H1 (cell line): Measurements from ENCODE around the gene CNTNAP1. TPM values are rescaled to one million over a fixed set of nuclear protein-coding genes. Genes with fewer than 3 reads are reported as not detected.

ENCODE experiments used
- CTCF ChIA-PET: fragments of 300-600 bp; sonication (Branson Sonifier 250); formaldehyde crosslinking; loops from one replicate; lab custom pipeline; 2021; ENCODE audit not compliant: partially characterized antibody; lab: Charles Lee
- POLR2A ChIA-PET: fragments of 300-600 bp; sonication (Branson Sonifier 250); formaldehyde crosslinking; loops from one replicate; lab custom pipeline; 2021; ENCODE audit warnings: inconsistent platforms; ENCODE audit not compliant: partially characterized antibody; lab: Charles Lee
- DNase-seq, 2 experiments: peaks; one replicate each; pipeline versions ENCODE4 v3.0.0 to v3.0.0-alpha.2; 2010 to 2022; ENCODE audit warnings: low spot score in 2 of 2, low read depth in 1 of 2, mixed read lengths in 1 of 2
- FAIRE-seq: peaks from 2 replicates; lab custom pipeline; 2011; peaks lifted over from hg19 to GRCh38; lab: Jason Lieb, UNC
- H2AFZ ChIP-seq: 2 replicates; pipeline ENCODE4 v1.8.1; 2012; ENCODE audit warnings: low read length, inconsistent platforms
- H2AK5ac ChIP-seq: 2 replicates; pipeline ENCODE4 v1.6.1; 2013; ENCODE audit warnings: low read depth, low read length
- H2BK120ac ChIP-seq: replicated peaks from 2 replicates; pipeline ENCODE3; 2013; ENCODE audit warnings: low read depth, low read length, inconsistent platforms
- H2BK12ac ChIP-seq: 2 replicates; pipeline ENCODE4 v1.6.1; 2013; ENCODE audit warnings: low read depth, low read length
- H2BK15ac ChIP-seq: 2 replicates; pipeline ENCODE4 v1.6.1; 2013; ENCODE audit warnings: low read length
- H2BK20ac ChIP-seq: 2 replicates; pipeline ENCODE4 v1.6.1; 2013; ENCODE audit warnings: low read length
- H2BK5ac ChIP-seq: 2 replicates; pipeline ENCODE4 v1.6.1; 2013; ENCODE audit warnings: low read depth, low read length
- H3K14ac ChIP-seq: 2 replicates; pipeline ENCODE4 v1.6.1; 2013; ENCODE audit warnings: inconsistent platforms; ENCODE audit not compliant: insufficient read length
- H3K18ac ChIP-seq: 2 replicates; pipeline ENCODE4 v1.6.1; 2013; ENCODE audit warnings: low read length; ENCODE audit errors: extremely low read depth
- H3K23ac ChIP-seq: 2 replicates; pipeline ENCODE4 v1.6.1; 2013; ENCODE audit warnings: inconsistent platforms; ENCODE audit not compliant: insufficient read length
- H3K23me2 ChIP-seq: 2 replicates; pipeline ENCODE4 v1.6.1; 2013; ENCODE audit warnings: low read depth, low read length
- H3K27ac ChIP-seq: 2 replicates; pipeline ENCODE4 v1.6.1; 2011; ENCODE audit warnings: low read depth, low read length, inconsistent platforms
- H3K27me3 ChIP-seq, 4 experiments: replicated peaks in 1 of 4; 1 replicate in 1 of 4; 2 replicates in 3 of 4; pipeline versions ENCODE4 v1.6.1 to v1.8.1; 2011 to 2013; ENCODE audit warnings: low read length in 3 of 4, mild to moderate bottlenecking in 3 of 4, inconsistent platforms in 2 of 4, mixed read lengths in 2 of 4, moderate library complexity in 1 of 4; ENCODE audit not compliant: control insufficient read depth in 3 of 4, insufficient read depth in 3 of 4; ENCODE audit errors: extremely low read depth in 1 of 4
- H3K36me3 ChIP-seq, 4 experiments: 2 replicates each; pipeline versions ENCODE4 v1.6.1 to v1.8.1; 2011 to 2013; ENCODE audit warnings: mild to moderate bottlenecking in 4 of 4, low read length in 3 of 4, moderate library complexity in 2 of 4, control low read depth in 1 of 4, inconsistent platforms in 1 of 4; ENCODE audit not compliant: insufficient read depth in 4 of 4, control insufficient read depth in 2 of 4
- H3K4ac ChIP-seq: replicated peaks from 2 replicates; pipeline ENCODE3; 2013; ENCODE audit warnings: low read length, low read depth, mixed read lengths, inconsistent platforms; ENCODE audit not compliant: insufficient read length
- H3K4me1 ChIP-seq, 4 experiments: replicated peaks in 1 of 4; 1 replicate in 1 of 4; 2 replicates in 3 of 4; pipeline versions ENCODE4 v1.6.1 to v1.8.1; 2011 to 2013; ENCODE audit warnings: low read length in 3 of 4, inconsistent platforms in 2 of 4, mixed read lengths in 1 of 4; ENCODE audit not compliant: insufficient read depth in 4 of 4, control insufficient read depth in 3 of 4
- H3K4me2 ChIP-seq, 2 experiments: 2 replicates each; pipeline versions ENCODE4 v1.6.1 to v1.8.1; 2011 to 2013; ENCODE audit warnings: low read depth in 2 of 2, low read length in 2 of 2, control low read depth in 1 of 2, inconsistent platforms in 1 of 2, mild to moderate bottlenecking in 1 of 2; ENCODE audit not compliant: insufficient read depth in 1 of 2
- H3K4me3 ChIP-seq, 4 experiments: fragments of 200-600, 300-600 bp in 1 of 4; sonication (generic), shearing (Covaris generic), sonication (Bioruptor Twin) in 1 of 4; 2 replicates each; pipeline versions ENCODE4 v1.5.1 to v1.8.1; 2011 to 2016; ENCODE audit warnings: low read length in 4 of 4, low read depth in 3 of 4, control low read depth in 2 of 4, inconsistent platforms in 2 of 4, mild to moderate bottlenecking in 2 of 4, mixed read lengths in 1 of 4, moderate library complexity in 1 of 4; ENCODE audit not compliant: insufficient read depth in 2 of 4; ENCODE audit errors: extremely low read depth in 1 of 4
- H3K56ac ChIP-seq: replicated peaks from 2 replicates; pipeline ENCODE3; 2013; ENCODE audit warnings: low read depth, mild to moderate bottlenecking, mixed read lengths, low read length, inconsistent platforms; ENCODE audit not compliant: insufficient read length
- H3K79me1 ChIP-seq: 2 replicates; pipeline ENCODE4 v1.6.1; 2013; ENCODE audit warnings: low read depth, low read length, control low read depth
- H3K79me2 ChIP-seq, 2 experiments: 2 replicates each; pipeline versions ENCODE4 v1.6.1 to v1.8.1; 2012 to 2013; ENCODE audit warnings: low read length in 2 of 2, mild to moderate bottlenecking in 2 of 2, inconsistent platforms in 1 of 2; ENCODE audit not compliant: insufficient read depth in 2 of 2, control insufficient read depth in 1 of 2
- H3K9ac ChIP-seq, 4 experiments: replicated peaks in 1 of 4; 1 replicate in 1 of 4; 2 replicates in 3 of 4; pipeline versions ENCODE4 v1.6.1 to v1.8.1; 2011 to 2013; ENCODE audit warnings: low read depth in 3 of 4, low read length in 3 of 4, control low read depth in 2 of 4, mild to moderate bottlenecking in 2 of 4, moderate library complexity in 2 of 4, inconsistent platforms in 1 of 4; ENCODE audit errors: extremely low read depth in 1 of 4
- H3K9me3 ChIP-seq, 2 experiments: 2 replicates each; pipeline versions ENCODE4 v1.6.1 to v1.8.1; 2012 to 2013; ENCODE audit warnings: mild to moderate bottlenecking in 2 of 2, moderate library complexity in 2 of 2, control low read depth in 1 of 2, inconsistent platforms in 1 of 2, low read depth in 1 of 2, low read length in 1 of 2, mixed read lengths in 1 of 2; ENCODE audit not compliant: insufficient read depth in 2 of 2
- H4K20me1 ChIP-seq, 2 experiments: replicated peaks in 1 of 2; 2 replicates each; pipeline versions ENCODE3 to v1.8.1; 2011 to 2013; ENCODE audit warnings: inconsistent platforms in 2 of 2, low read length in 2 of 2, mild to moderate bottlenecking in 1 of 2; ENCODE audit not compliant: insufficient read depth in 2 of 2, control insufficient read depth in 1 of 2
- H4K5ac ChIP-seq: 2 replicates; pipeline ENCODE4 v1.6.1; 2013; ENCODE audit warnings: low read length, low read depth, mixed read lengths, inconsistent platforms; ENCODE audit not compliant: insufficient read length
- H4K8ac ChIP-seq: 2 replicates; pipeline ENCODE4 v1.8.0; 2013; ENCODE audit warnings: mild to moderate bottlenecking, moderate library complexity, low read length, inconsistent platforms; ENCODE audit not compliant: insufficient read depth; ENCODE audit errors: extremely low read depth
- H4K91ac ChIP-seq: replicated peaks from 2 replicates; pipeline ENCODE3; 2013; ENCODE audit warnings: low read length, mixed read lengths, inconsistent platforms; ENCODE audit not compliant: insufficient read length
- CBX5 ChIP-seq: fragments of 300-800, 300-1000 bp; sonication (generic); IDR thresholded peaks from 2 replicates; pipeline ENCODE4 v1.7.1; 2016; ENCODE audit warnings: antibody characterized with exemption, low read length, low read depth
- GABPA ChIP-seq: IDR thresholded peaks from 2 replicates; pipeline ENCODE4 v1.6.1; 2011; ENCODE audit warnings: mild to moderate bottlenecking, low read length, moderate library complexity, borderline replicate concordance; ENCODE audit not compliant: insufficient read depth
- HDAC2 ChIP-seq, 2 experiments: fragments of 300-600 bp in 1 of 2; sonication (generic) in 1 of 2; IDR thresholded peaks; 2 replicates each; pipeline ENCODE4 v1.6.1; 2011 to 2012; ENCODE audit warnings: low read depth in 2 of 2, low read length in 2 of 2, mild to moderate bottlenecking in 2 of 2, moderate library complexity in 2 of 2, borderline replicate concordance in 1 of 2, inconsistent platforms in 1 of 2
- POLR2A ChIP-seq, 2 experiments: IDR thresholded peaks; 1 replicate in 1 of 2; 2 replicates in 1 of 2; pipeline ENCODE4 v1.6.1; 2011; ENCODE audit warnings: low read depth in 2 of 2, low read length in 2 of 2, mild to moderate bottlenecking in 2 of 2; ENCODE audit errors: control extremely low read depth in 1 of 2
- POLR2AphosphoS5 ChIP-seq: IDR thresholded peaks from 2 replicates; pipeline ENCODE4 v1.6.1; 2011; ENCODE audit warnings: low read depth, low read length
- SIRT6 ChIP-seq: IDR thresholded peaks from one replicate; pipeline ENCODE4 v1.7.1; 2012; ENCODE audit warnings: low read length, inconsistent platforms
- SP1 ChIP-seq: IDR thresholded peaks from 2 replicates; pipeline ENCODE4 v1.6.1; 2011; ENCODE audit warnings: low read depth, low read length
- SP2 ChIP-seq: IDR thresholded peaks from 2 replicates; pipeline ENCODE4 v1.6.1; 2012; ENCODE audit warnings: mild to moderate bottlenecking, low read length, inconsistent platforms
- SRF ChIP-seq: IDR thresholded peaks from 2 replicates; pipeline ENCODE4 v1.6.1; 2011; ENCODE audit warnings: mild to moderate bottlenecking, low read depth, low read length, moderate library complexity
- WGBS, 2 experiments: shearing (Covaris generic) in 1 of 2; methylation state at CpG; one replicate each; pipeline versions ENCODE4 v1.1.6 to v1.1.7; 2013 to 2015; ENCODE audit warnings: low lambda C conversion rate in 2 of 2, mixed read lengths in 2 of 2, inconsistent platforms in 1 of 2, low coverage in 1 of 2, missing lambda C conversion rate in 1 of 2; ENCODE audit not compliant: insufficient replicate concordance in 2 of 2, insufficient coverage in 1 of 2, insufficient read length in 1 of 2; ENCODE audit errors: extremely low coverage in 1 of 2, missing lambda C conversion rate in 1 of 2; 5-methylcytosine and 5-hydroxymethylcytosine counted together
- polyA plus RNA-seq, 7 experiments: library from polyadenylated mRNA; depleted of rRNA in 3 of 7; stranded (reverse) in 5 of 7; unstranded in 2 of 7; fragments of >200 nt in 5 of 7; fragments of 200-250 nt in 2 of 7; gene quantifications; 1 replicate in 5 of 7; 2 replicates in 1 of 7; 4 replicates in 1 of 7; pipeline versions ENCODE4 v1.2.1 to v1.2.3, GENCODE V29; 2011 to 2013; ENCODE audit warnings: missing spikeins in 2 of 7, mixed read lengths in 2 of 7
- total RNA-seq: library from RNA; stranded (reverse); fragmentation: NEBNext Ultra II Directional; extraction: Animal tissue kit (Norgen Biotek cat#: 25700); gene quantifications from 2 replicates; pipeline ENCODE4 v1.2.1, GENCODE V29; 2021
- TF ChIP-seq, protein P1 (sequence below), 3 experiments: IDR thresholded peaks; 1 replicate in 2 of 3; 2 replicates in 1 of 3; pipeline versions ENCODE4 v1.5.1 to v1.6.1; 2011; ENCODE audit warnings: low read length in 3 of 3, mild to moderate bottlenecking in 3 of 3, inconsistent platforms in 2 of 3, low read depth in 1 of 3, moderate library complexity in 1 of 3; ENCODE audit not compliant: insufficient read depth in 1 of 3; ENCODE audit errors: control extremely low read depth in 1 of 3

CNTNAP1 gene
- total and polyA plus RNA-seq, 2 of the 8 experiments (the other 6 are each of a cell fraction or from before 2014, with no cell fraction given): 4.7 to 10.0 TPM

DNA sequence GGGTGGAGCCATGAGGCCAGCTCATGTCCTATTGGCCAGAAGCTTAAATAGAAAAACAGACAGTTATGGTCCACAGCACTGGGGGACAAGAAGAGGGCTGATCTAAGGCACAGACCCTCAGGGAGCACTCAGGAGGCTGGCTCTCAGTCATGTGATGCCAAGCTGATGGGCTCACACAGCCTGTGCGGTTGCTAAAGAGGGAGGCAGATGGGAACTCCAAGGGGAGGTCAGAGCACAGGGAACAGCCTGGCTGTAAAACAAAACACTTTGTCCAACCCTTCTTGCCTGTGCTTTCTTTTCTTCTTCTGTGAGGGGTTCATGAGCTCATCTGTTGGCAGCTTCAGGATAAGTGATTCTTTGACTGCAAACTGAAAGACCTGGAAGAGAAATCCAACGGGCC, 27.2 kb downstream of the CNTNAP1 start:
- ChIA-PET CTCF (interaction anchor here (1.0 to 3.9 kb wide), 7 partner anchors 8 to 131 kb away, joined by 3 to 10 read pairs (median 4); no protein-coding TSS in a partner anchor), POLR2A (interaction anchor here (0.7 to 2.0 kb wide), 2 partner anchors 9 to 71 kb away, joined by 3 to 6 read pairs; no protein-coding TSS in a partner anchor)
- peaks cover 6 to 70% (median 38%) of the 10 kb centered on the region in 4 experiments; a peak in 7 of 8 replicates for H3K36me3 ChIP-seq
- H4K8ac ChIP-seq: no peak overlapping the region
- no peaks in the 10 kb centered on the region for H4K20me1 ChIP-seq
- no peak overlapping the region for H2BK120ac ChIP-seq
- H4K5ac ChIP-seq: no peak overlapping the region
- H4K91ac ChIP-seq: no peak overlapping the region
- no peaks in the 10 kb centered on the region for H3K9me3 ChIP-seq
- H3K4ac ChIP-seq: no peak overlapping the region
- H2BK12ac ChIP-seq: no peak overlapping the region
- WGBS, 2 experiments: 87% methylated on average over 2 of the region's 2 CpGs; no CpG with 5 or more reads in 1 of the 2 experiments
- no peaks in the 10 kb centered on the region for H3K79me2 ChIP-seq
- no peaks in the 10 kb centered on the region for H3K23me2 ChIP-seq
- no peak overlapping the region for H2AK5ac ChIP-seq
- no peak overlapping the region for H3K9ac ChIP-seq
- H3K27ac ChIP-seq: no peak overlapping the region
- H3K14ac ChIP-seq: no peak overlapping the region
- H3K79me1 ChIP-seq: no peaks in the 10 kb centered on the region
- H3K4me2 ChIP-seq: no peak overlapping the region
- no peak overlapping the region for H3K4me3 ChIP-seq
- FAIRE-seq (no peak), DNase-seq (no peak)
- no peaks in the 10 kb centered on the region for H3K27me3 ChIP-seq
- H2BK20ac ChIP-seq: no peak overlapping the region
- TF ChIP-seq GABPA: no peak
- TF ChIP-seq HDAC2 (IDR thresholded peaks at IDR 0.05; ENCODE audit: borderline replicate concordance in 1 of 2, low read depth in 2 of 2, low read length in 2 of 2): no peak
- no peak for TF ChIP-seq CBX5
- no peak for TF ChIP-seq POLR2AphosphoS5
- TF ChIP-seq, protein P1, sequence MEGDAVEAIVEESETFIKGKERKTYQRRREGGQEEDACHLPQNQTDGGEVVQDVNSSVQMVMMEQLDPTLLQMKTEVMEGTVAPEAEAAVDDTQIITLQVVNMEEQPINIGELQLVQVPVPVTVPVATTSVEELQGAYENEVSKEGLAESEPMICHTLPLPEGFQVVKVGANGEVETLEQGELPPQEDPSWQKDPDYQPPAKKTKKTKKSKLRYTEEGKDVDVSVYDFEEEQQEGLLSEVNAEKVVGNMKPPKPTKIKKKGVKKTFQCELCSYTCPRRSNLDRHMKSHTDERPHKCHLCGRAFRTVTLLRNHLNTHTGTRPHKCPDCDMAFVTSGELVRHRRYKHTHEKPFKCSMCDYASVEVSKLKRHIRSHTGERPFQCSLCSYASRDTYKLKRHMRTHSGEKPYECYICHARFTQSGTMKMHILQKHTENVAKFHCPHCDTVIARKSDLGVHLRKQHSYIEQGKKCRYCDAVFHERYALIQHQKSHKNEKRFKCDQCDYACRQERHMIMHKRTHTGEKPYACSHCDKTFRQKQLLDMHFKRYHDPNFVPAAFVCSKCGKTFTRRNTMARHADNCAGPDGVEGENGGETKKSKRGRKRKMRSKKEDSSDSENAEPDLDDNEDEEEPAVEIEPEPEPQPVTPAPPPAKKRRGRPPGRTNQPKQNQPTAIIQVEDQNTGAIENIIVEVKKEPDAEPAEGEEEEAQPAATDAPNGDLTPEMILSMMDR (IDR thresholded peaks at IDR 0.05; ENCODE audit: control extremely low read depth in 1 of 3, insufficient read depth in 1 of 3, low read depth in 1 of 3, low read length in 3 of 3): no peak
- no peak for TF ChIP-seq SRF
- no peak for TF ChIP-seq POLR2A (IDR thresholded peaks at IDR 0.05; ENCODE audit: control extremely low read depth in 1 of 2, low read depth in 2 of 2, low read length in 2 of 2)
- no peak for TF ChIP-seq SP1
- no peak for TF ChIP-seq SP2
- TF ChIP-seq SIRT6: no peak
- H2AFZ ChIP-seq: no peak overlapping the region
- H3K56ac ChIP-seq: no peak overlapping the region
- no peaks in the 10 kb centered on the region for H3K4me1 ChIP-seq
- H2BK5ac ChIP-seq: no peak overlapping the region
- H2BK15ac ChIP-seq: no peak overlapping the region
- H3K18ac ChIP-seq: no peak overlapping the region
- no peak overlapping the region for H3K23ac ChIP-seq
